H1 (cell line): ENCODE results near the gene NHERF2.

ENCODE experiments used
- BRCA1 ChIP-seq: IDR thresholded peaks from 2 replicates; pipeline ENCODE4 v1.6.1; 2012; ENCODE audit warnings: low read depth, low read length, improper control_type of control experiment
- CEBPB ChIP-seq: IDR thresholded peaks from 2 replicates; pipeline ENCODE4 v1.6.1; 2012; ENCODE audit warnings: low read depth, low read length
- CHD2 ChIP-seq: IDR thresholded peaks from 2 replicates; pipeline ENCODE4 v1.6.1; 2012; ENCODE audit warnings: low read length, improper control_type of control experiment
- EP300 ChIP-seq, 2 experiments: IDR thresholded peaks; 1 replicate in 1 of 2; 2 replicates in 1 of 2; pipeline ENCODE4 v1.6.1; 2011 to 2012; ENCODE audit warnings: low read depth in 2 of 2, low read length in 2 of 2, mild to moderate bottlenecking in 2 of 2, borderline replicate concordance in 1 of 2, inconsistent platforms in 1 of 2, moderate library complexity in 1 of 2
- EZH2 ChIP-seq: fragments of 200-600 bp; sonication (generic); IDR thresholded peaks from 2 replicates; pipeline ENCODE4 v1.7.1; 2012; ENCODE audit warnings: low read depth, mild to moderate bottlenecking, moderate library complexity, low read length, inconsistent platforms; ENCODE audit not compliant: severe bottlenecking
- MAFK ChIP-seq: IDR thresholded peaks from 2 replicates; pipeline ENCODE4 v1.6.1; 2012; ENCODE audit warnings: low read depth, mild to moderate bottlenecking, improper control_type of control experiment, low read length
- POLR2A ChIP-seq, 2 experiments: IDR thresholded peaks; 1 replicate in 1 of 2; 2 replicates in 1 of 2; pipeline ENCODE4 v1.6.1; 2011; ENCODE audit warnings: low read depth in 2 of 2, low read length in 2 of 2, mild to moderate bottlenecking in 2 of 2; ENCODE audit errors: control extremely low read depth in 1 of 2
- RAD21 ChIP-seq, 2 experiments: IDR thresholded peaks in 1 of 2; conservative IDR thresholded peaks in 1 of 2; 2 replicates each; pipeline ENCODE4 v1.6.1; 2011; ENCODE audit warnings: low read depth in 2 of 2, low read length in 2 of 2, improper control_type of control experiment in 1 of 2, inconsistent platforms in 1 of 2, mild to moderate bottlenecking in 1 of 2, moderate library complexity in 1 of 2
- SP1 ChIP-seq: IDR thresholded peaks from 2 replicates; pipeline ENCODE4 v1.6.1; 2011; ENCODE audit warnings: low read depth, low read length
- TAF1 ChIP-seq: IDR thresholded peaks from 2 replicates; pipeline ENCODE4 v1.6.1; 2011; ENCODE audit warnings: mild to moderate bottlenecking, low read depth, low read length
- TF ChIP-seq, protein P1 (sequence below), 3 experiments: IDR thresholded peaks; 1 replicate in 2 of 3; 2 replicates in 1 of 3; pipeline versions ENCODE4 v1.5.1 to v1.6.1; 2011; ENCODE audit warnings: low read length in 3 of 3, mild to moderate bottlenecking in 3 of 3, inconsistent platforms in 2 of 3, low read depth in 1 of 3, moderate library complexity in 1 of 3; ENCODE audit not compliant: insufficient read depth in 1 of 3; ENCODE audit errors: control extremely low read depth in 1 of 3

DNA sequence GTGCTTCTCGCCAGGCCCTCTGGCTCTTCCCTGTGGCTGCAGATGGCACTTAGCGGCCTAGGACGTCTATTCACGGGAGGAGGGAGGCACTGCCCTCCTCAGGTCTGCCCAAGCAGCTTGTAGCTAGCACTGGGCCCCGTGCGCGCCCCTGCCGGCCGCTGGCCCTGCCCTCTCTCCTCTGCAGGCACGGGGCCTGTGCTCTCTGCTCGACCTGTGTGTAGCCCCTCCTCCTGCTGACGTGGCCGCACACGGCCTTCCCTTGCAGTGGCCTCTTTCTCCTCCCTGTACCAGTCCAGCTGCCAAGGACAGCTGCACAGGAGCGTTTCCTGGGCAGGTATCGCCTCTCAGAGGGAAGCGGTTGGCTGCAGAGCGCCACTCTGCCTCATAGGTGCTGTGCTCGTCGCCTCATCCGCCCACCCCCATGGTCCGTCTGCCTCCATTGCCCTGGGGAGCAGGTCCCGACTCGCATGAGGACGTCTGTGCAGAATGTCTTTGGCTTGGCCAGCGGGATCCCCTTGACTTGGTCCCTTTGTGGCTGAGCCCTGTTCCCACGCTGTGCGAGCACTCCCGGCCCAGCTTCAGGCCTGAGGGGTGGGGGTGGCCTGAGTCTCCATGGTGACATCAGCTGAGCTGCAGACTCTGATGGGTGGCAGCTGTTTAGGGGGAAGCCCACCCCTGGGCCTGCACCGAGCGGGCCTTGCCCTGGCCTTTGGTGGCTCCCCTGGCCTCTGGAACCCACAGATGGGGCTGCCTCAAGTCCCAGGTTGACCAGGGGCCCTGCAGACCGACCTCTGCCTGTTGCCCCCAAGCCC is 55.7 kb downstream of the NHERF2 start:
- TF ChIP-seq, protein P1, sequence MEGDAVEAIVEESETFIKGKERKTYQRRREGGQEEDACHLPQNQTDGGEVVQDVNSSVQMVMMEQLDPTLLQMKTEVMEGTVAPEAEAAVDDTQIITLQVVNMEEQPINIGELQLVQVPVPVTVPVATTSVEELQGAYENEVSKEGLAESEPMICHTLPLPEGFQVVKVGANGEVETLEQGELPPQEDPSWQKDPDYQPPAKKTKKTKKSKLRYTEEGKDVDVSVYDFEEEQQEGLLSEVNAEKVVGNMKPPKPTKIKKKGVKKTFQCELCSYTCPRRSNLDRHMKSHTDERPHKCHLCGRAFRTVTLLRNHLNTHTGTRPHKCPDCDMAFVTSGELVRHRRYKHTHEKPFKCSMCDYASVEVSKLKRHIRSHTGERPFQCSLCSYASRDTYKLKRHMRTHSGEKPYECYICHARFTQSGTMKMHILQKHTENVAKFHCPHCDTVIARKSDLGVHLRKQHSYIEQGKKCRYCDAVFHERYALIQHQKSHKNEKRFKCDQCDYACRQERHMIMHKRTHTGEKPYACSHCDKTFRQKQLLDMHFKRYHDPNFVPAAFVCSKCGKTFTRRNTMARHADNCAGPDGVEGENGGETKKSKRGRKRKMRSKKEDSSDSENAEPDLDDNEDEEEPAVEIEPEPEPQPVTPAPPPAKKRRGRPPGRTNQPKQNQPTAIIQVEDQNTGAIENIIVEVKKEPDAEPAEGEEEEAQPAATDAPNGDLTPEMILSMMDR (IDR thresholded peaks at IDR 0.05; ENCODE audit: control extremely low read depth in 1 of 3, insufficient read depth in 1 of 3, low read depth in 1 of 3, low read length in 3 of 3) = no peak
- TF ChIP-seq TAF1 (no peak), SP1 (no peak), POLR2A (IDR thresholded peaks at IDR 0.05; ENCODE audit: control extremely low read depth in 1 of 2, low read depth in 2 of 2, low read length in 2 of 2) (no peak), MAFK (no peak), CEBPB (no peak), EP300 (IDR thresholded peaks at IDR 0.05; ENCODE audit: borderline replicate concordance in 1 of 2, low read depth in 2 of 2, low read length in 2 of 2) (no peak), EZH2 (no peak), BRCA1 (no peak), CHD2 (no peak), RAD21 (IDR thresholded peaks at IDR 0.05 in 1 of 2, conservative IDR thresholded peaks at IDR 0.05 in 1 of 2; ENCODE audit: low read depth in 2 of 2, low read length in 2 of 2) (no peak)
